ENCODE measurements around the gene SCLT1.

The SCLT1 gene

DNA sequence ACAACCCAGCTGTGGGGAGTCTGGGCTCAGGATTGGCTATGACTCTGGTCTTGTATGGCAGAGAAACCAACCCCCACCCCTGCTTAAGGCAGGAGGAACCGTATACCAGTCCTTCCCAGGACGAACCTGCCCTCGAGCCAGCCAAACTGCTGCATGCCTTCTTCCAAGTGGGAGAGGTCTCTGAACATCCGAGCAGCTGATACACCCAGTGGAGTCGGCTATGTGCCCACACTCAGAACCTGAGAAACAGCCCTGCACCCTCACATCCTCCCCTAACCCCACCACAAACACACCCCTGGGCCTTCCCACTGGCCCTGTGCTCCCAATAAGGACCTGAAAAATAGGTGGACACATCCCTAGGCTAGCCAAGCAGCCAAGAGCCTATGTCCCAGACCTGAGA is 24.4 kb upstream of the SCLT1 start:
- ChIA-PET POLR2A (no interaction called here), CTCF (no interaction called here)
- 100% methylated on average over 2 of the region's 5 CpGs for WGBS (ENCODE audit: insufficient coverage)
- Histone ChIP-seq H3K27me3 (replicated peaks in 2 of 5; ENCODE audit: control insufficient read depth in 4 of 5, insufficient read depth in 5 of 5, low read length in 4 of 5) (no peaks in the 10 kb centered on the region), H3K36me3 (ENCODE audit: control insufficient read depth in 4 of 4, insufficient read depth in 4 of 4, low read length in 3 of 4) (no peaks in the 10 kb centered on the region), H3K9me3 (ENCODE audit: control extremely low read depth in 1 of 5, control insufficient read depth in 4 of 5, insufficient read depth in 2 of 5, low read depth in 1 of 5, low read length in 4 of 5) (no peaks in the 10 kb centered on the region), H3K4me3 (ENCODE audit: control insufficient read depth in 1 of 7, extremely low read depth in 1 of 7, insufficient read depth in 4 of 7, low read depth in 2 of 7, low read length in 6 of 7) (no peak overlapping the region), H3K4me1 (ENCODE audit: control extremely low read depth in 1 of 4, control insufficient read depth in 4 of 4, insufficient read depth in 4 of 4, low read length in 3 of 4) (no peaks in the 10 kb centered on the region), H3K27ac (ENCODE audit: insufficient read depth in 1 of 2, low read depth in 1 of 2, low read length in 2 of 2, poor library complexity in 1 of 2, severe bottlenecking in 2 of 2) (no peak overlapping the region)
- no peak for DNase-seq

DNA sequence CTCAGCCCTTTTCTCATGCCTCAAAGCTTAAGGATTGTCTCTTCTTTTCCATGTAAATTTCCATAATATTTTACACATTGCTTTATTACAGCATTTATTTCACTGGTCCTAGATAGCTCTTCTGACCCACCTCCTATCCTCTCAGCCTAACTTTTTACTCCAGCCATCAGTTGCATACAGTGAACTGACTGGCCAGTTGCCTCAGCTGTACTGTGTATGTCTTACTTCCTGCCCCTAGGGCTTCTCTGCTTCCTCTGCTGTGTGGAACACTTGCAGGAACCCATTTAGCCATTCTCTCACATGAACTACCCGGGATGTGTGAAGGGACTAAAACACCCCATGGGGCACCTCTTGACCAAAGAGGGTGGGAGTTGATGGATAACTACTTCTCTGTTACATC is 20.6 kb upstream of the SCLT1 start:
- H3K4me1 ChIP-seq (ENCODE audit: control extremely low read depth in 1 of 4, control insufficient read depth in 4 of 4, insufficient read depth in 4 of 4, low read length in 3 of 4), result no peaks in the 10 kb centered on the region
- WGBS (ENCODE audit: insufficient coverage), result no CpG with 5 or more reads among the region's 1 CpG
- no peak for DNase-seq
- H3K27ac ChIP-seq (ENCODE audit: insufficient read depth in 1 of 2, low read depth in 1 of 2, low read length in 2 of 2, poor library complexity in 1 of 2, severe bottlenecking in 2 of 2), result no peak overlapping the region
- H3K9me3 ChIP-seq (ENCODE audit: control extremely low read depth in 1 of 5, control insufficient read depth in 4 of 5, insufficient read depth in 2 of 5, low read depth in 1 of 5, low read length in 4 of 5), result no peaks in the 10 kb centered on the region
- ChIA-PET CTCF (no interaction called here), POLR2A (no interaction called here)
- H3K36me3 ChIP-seq (ENCODE audit: control insufficient read depth in 4 of 4, insufficient read depth in 4 of 4, low read length in 3 of 4), result peaks cover 3 to 6% (median 4%) of the 10 kb centered on the region in 4 experiments
- no peak overlapping the region for H3K4me3 ChIP-seq (ENCODE audit: control insufficient read depth in 1 of 7, extremely low read depth in 1 of 7, insufficient read depth in 4 of 7, low read depth in 2 of 7, low read length in 6 of 7)
- H3K27me3 ChIP-seq (replicated peaks in 2 of 5; ENCODE audit: control insufficient read depth in 4 of 5, insufficient read depth in 5 of 5, low read length in 4 of 5), result no peaks in the 10 kb centered on the region

DNA sequence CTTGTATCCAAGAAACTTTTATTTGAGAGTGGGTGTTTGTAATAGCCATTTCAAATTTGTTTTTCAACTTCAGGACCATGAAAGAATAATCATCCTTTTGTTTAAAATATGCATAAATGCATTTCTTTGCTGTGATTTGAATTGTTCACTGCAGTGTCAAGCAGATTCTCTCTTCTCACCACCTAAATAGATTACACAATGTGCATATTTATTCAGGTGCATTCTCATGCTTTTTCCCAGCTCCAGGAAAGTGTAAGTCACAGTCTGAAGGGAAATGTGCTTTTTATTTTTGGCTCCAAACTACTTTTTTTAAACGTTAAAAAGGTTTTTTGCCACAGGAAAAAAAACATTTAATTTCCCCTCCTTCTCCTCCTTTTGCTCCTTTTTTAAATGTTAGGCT is 20.1 kb upstream of the SCLT1 start:
- no peaks in the 10 kb centered on the region for H3K27me3 ChIP-seq (replicated peaks in 2 of 5; ENCODE audit: control insufficient read depth in 4 of 5, insufficient read depth in 5 of 5, low read length in 4 of 5)
- H3K9me3 ChIP-seq (ENCODE audit: control extremely low read depth in 1 of 5, control insufficient read depth in 4 of 5, insufficient read depth in 2 of 5, low read depth in 1 of 5, low read length in 4 of 5), result no peaks in the 10 kb centered on the region
- POLR2A ChIA-PET, result no interaction called here
- no peaks in the 10 kb centered on the region for H3K4me1 ChIP-seq (ENCODE audit: control extremely low read depth in 1 of 4, control insufficient read depth in 4 of 4, insufficient read depth in 4 of 4, low read length in 3 of 4)
- no peak overlapping the region for H3K4me3 ChIP-seq (ENCODE audit: control insufficient read depth in 1 of 7, extremely low read depth in 1 of 7, insufficient read depth in 4 of 7, low read depth in 2 of 7, low read length in 6 of 7)
- DNase-seq, result no peak
- H3K36me3 ChIP-seq (ENCODE audit: control insufficient read depth in 4 of 4, insufficient read depth in 4 of 4, low read length in 3 of 4), result peaks cover 3 to 6% (median 4%) of the 10 kb centered on the region in 4 experiments
- CTCF ChIA-PET, result no interaction called here
- no CpG with 5 or more reads among the region's 1 CpG for WGBS (ENCODE audit: insufficient coverage)
- no peak overlapping the region for H3K27ac ChIP-seq (ENCODE audit: insufficient read depth in 1 of 2, low read depth in 1 of 2, low read length in 2 of 2, poor library complexity in 1 of 2, severe bottlenecking in 2 of 2)

DNA sequence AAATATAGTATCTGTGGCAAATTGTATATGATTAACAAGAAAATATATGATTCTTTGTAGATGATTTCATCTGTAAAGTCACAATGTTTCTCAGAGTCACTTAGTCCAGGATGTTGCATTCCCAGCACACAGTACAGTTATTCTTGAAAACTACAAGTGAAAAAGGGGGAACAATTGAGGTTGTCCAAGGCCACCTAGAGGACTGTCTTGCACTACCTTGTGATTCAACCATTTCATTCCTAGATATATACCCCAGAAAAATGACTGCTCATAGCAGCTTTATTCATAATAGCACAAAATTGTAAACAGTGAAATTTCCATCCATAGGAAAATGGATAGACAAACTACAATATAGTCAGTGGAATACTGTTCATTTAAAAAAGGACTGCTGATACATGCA is 18.6 kb upstream of the SCLT1 start:
- no peak overlapping the region for H3K4me3 ChIP-seq (ENCODE audit: control insufficient read depth in 1 of 7, extremely low read depth in 1 of 7, insufficient read depth in 4 of 7, low read depth in 2 of 7, low read length in 6 of 7)
- ChIA-PET POLR2A (no interaction called here), CTCF (no interaction called here)
- H3K36me3 ChIP-seq (ENCODE audit: control insufficient read depth in 4 of 4, insufficient read depth in 4 of 4, low read length in 3 of 4), result peaks cover 3 to 6% (median 4%) of the 10 kb centered on the region in 4 experiments
- H3K4me1 ChIP-seq (ENCODE audit: control extremely low read depth in 1 of 4, control insufficient read depth in 4 of 4, insufficient read depth in 4 of 4, low read length in 3 of 4), result no peaks in the 10 kb centered on the region
- H3K9me3 ChIP-seq (ENCODE audit: control extremely low read depth in 1 of 5, control insufficient read depth in 4 of 5, insufficient read depth in 2 of 5, low read depth in 1 of 5, low read length in 4 of 5), result no peaks in the 10 kb centered on the region
- H3K27me3 ChIP-seq (replicated peaks in 2 of 5; ENCODE audit: control insufficient read depth in 4 of 5, insufficient read depth in 5 of 5, low read length in 4 of 5), result no peaks in the 10 kb centered on the region
- DNase-seq, result peak in 2 of 3 donors; percentile 15 to 19
- no peak overlapping the region for H3K27ac ChIP-seq (ENCODE audit: insufficient read depth in 1 of 2, low read depth in 1 of 2, low read length in 2 of 2, poor library complexity in 1 of 2, severe bottlenecking in 2 of 2)

DNA sequence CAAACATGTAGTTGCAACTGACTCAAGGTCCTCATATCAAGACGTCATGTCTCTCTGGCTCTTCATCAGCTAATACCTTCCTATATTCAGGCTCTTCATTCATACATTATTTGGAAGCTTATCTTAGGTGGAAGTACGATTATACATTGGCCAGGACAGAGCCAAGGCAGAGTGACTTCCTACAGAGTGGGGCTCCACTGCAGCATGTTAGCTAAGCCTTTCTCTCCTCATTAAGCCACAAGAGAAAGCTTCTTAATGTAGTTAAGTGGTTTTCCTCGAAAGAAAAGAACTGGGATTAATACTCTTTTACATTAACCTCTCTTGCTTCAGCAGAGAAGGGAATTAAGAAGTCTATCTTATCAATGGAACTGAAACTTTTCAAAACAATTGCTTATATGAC is 17.6 kb upstream of the SCLT1 start:
- POLR2A ChIA-PET, result no interaction called here
- Histone ChIP-seq H3K27me3 (replicated peaks in 2 of 5; ENCODE audit: control insufficient read depth in 4 of 5, insufficient read depth in 5 of 5, low read length in 4 of 5) (no peaks in the 10 kb centered on the region), H3K36me3 (ENCODE audit: control insufficient read depth in 4 of 4, insufficient read depth in 4 of 4, low read length in 3 of 4) (peaks cover 3 to 6% (median 4%) of the 10 kb centered on the region in 4 experiments), H3K9me3 (ENCODE audit: control extremely low read depth in 1 of 5, control insufficient read depth in 4 of 5, insufficient read depth in 2 of 5, low read depth in 1 of 5, low read length in 4 of 5) (no peaks in the 10 kb centered on the region), H3K4me3 (ENCODE audit: control insufficient read depth in 1 of 7, extremely low read depth in 1 of 7, insufficient read depth in 4 of 7, low read depth in 2 of 7, low read length in 6 of 7) (no peak overlapping the region), H3K27ac (ENCODE audit: insufficient read depth in 1 of 2, low read depth in 1 of 2, low read length in 2 of 2, poor library complexity in 1 of 2, severe bottlenecking in 2 of 2) (no peak overlapping the region), H3K4me1 (ENCODE audit: control extremely low read depth in 1 of 4, control insufficient read depth in 4 of 4, insufficient read depth in 4 of 4, low read length in 3 of 4) (no peaks in the 10 kb centered on the region)
- DNase-seq, result no peak
- WGBS (ENCODE audit: insufficient coverage), result 100% methylated on average over 2 of the region's 3 CpGs
- CTCF ChIA-PET, result interaction anchor here (1.1 kb wide), 1 partner anchor 68 kb away, joined by 3 read pairs; no protein-coding TSS in a partner anchor

DNA sequence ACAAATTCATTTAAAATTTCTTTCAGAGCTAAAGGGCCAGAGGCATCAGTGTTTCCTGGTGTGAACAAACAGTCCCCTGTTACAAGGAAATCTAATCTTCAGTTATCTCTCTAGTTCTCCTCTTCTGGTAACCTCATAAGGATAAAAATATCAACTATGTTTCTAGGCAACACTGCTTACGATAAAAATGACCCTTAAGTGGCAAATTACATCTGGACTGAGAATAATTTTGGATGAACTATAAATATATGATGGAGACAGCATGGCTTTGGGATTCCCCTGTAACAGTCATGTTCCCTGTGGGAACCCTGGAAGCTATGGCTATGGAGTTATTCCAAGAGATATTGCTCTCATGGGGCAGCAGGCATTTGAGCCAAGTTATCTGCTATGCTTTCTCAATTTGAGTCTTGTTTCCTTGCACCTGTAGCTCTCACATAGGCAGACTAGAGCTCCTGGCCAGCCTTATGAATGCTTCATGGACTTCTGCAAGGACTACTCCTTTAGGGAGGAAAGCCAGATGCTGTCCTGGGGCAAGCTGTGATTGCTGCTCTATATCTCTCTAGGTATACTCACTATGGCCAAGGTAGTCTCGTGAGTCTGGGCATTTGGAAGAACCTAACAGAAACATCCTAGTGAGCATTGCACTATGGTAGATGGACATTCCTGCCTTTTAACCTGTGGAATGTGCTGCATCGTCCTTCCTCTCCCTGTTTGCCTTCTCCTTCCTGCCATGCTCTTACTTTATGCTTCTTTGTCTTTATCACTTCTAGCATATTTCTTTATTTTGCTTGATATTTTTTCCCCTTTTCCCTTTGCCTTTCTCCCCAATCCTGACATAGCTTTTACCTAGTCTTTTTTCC is 16.9 kb upstream of the SCLT1 start:
- CTCF ChIA-PET, result interaction anchor here (1.1 kb wide), 1 partner anchor 67 kb away, joined by 3 read pairs; no protein-coding TSS in a partner anchor
- H3K36me3 ChIP-seq (ENCODE audit: control insufficient read depth in 4 of 4, insufficient read depth in 4 of 4, low read length in 3 of 4), result peaks cover 3 to 6% (median 4%) of the 10 kb centered on the region in 4 experiments
- no peaks in the 10 kb centered on the region for H3K4me1 ChIP-seq (ENCODE audit: control extremely low read depth in 1 of 4, control insufficient read depth in 4 of 4, insufficient read depth in 4 of 4, low read length in 3 of 4)
- H3K4me3 ChIP-seq (ENCODE audit: control insufficient read depth in 1 of 7, extremely low read depth in 1 of 7, insufficient read depth in 4 of 7, low read depth in 2 of 7, low read length in 6 of 7), result no peak overlapping the region
- H3K27ac ChIP-seq (ENCODE audit: insufficient read depth in 1 of 2, low read depth in 1 of 2, low read length in 2 of 2, poor library complexity in 1 of 2, severe bottlenecking in 2 of 2), result no peak overlapping the region
- H3K27me3 ChIP-seq (replicated peaks in 2 of 5; ENCODE audit: control insufficient read depth in 4 of 5, insufficient read depth in 5 of 5, low read length in 4 of 5), result no peaks in the 10 kb centered on the region
- H3K9me3 ChIP-seq (ENCODE audit: control extremely low read depth in 1 of 5, control insufficient read depth in 4 of 5, insufficient read depth in 2 of 5, low read depth in 1 of 5, low read length in 4 of 5), result no peaks in the 10 kb centered on the region
- no peak for DNase-seq
- WGBS (ENCODE audit: insufficient coverage), result 89% methylated on average over 3 of the region's 3 CpGs
- POLR2A ChIA-PET, result no interaction called here

DNA sequence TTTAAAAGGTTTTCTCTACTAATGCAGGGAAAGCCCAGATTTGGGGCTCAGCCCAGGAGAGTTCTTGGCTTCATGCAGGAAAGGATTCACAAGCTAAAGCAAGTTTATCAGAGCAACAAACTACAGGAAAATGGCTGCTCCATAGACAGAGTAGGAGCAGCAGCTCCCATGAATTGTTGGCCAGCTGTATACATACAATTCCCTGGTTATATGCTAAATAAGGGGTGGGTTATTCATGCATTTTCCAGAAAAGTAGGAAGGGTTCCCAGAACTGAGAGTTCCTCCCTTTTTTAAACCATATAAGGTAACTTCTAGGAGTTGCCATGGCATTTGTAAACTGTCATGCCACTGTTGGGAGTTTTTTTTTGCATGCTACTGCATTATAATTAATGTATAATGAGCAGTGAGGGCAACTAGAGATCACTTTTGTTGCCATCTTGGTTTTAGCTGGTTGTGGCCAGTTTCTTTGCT is 5.2 kb upstream of the SCLT1 start:
- Histone ChIP-seq H3K4me3 (ENCODE audit: control insufficient read depth in 1 of 7, extremely low read depth in 1 of 7, insufficient read depth in 4 of 7, low read depth in 2 of 7, low read length in 6 of 7) (no peak overlapping the region), H3K9me3 (ENCODE audit: control extremely low read depth in 1 of 5, control insufficient read depth in 4 of 5, insufficient read depth in 2 of 5, low read depth in 1 of 5, low read length in 4 of 5) (no peaks in the 10 kb centered on the region), H3K27me3 (replicated peaks in 2 of 5; ENCODE audit: control insufficient read depth in 4 of 5, insufficient read depth in 5 of 5, low read length in 4 of 5) (no peaks in the 10 kb centered on the region), H3K36me3 (ENCODE audit: control insufficient read depth in 4 of 4, insufficient read depth in 4 of 4, low read length in 3 of 4) (peaks cover 0 to 3% (median 0%) of the 10 kb centered on the region in 4 experiments), H3K4me1 (ENCODE audit: control extremely low read depth in 1 of 4, control insufficient read depth in 4 of 4, insufficient read depth in 4 of 4, low read length in 3 of 4) (peaks cover 0 to 20% (median 11%) of the 10 kb centered on the region in 4 experiments), H3K27ac (ENCODE audit: insufficient read depth in 1 of 2, low read depth in 1 of 2, low read length in 2 of 2, poor library complexity in 1 of 2, severe bottlenecking in 2 of 2) (no peak overlapping the region)
- no peak for DNase-seq
- ChIA-PET CTCF (no interaction called here), POLR2A (no interaction called here)

All from common myeloid progenitor, CD34-positive (primary cell).